SIG-M5 (cell line): Measurements from ENCODE around the gene ERGIC3.

Experiments
- DNase-seq: peaks from one replicate; lab custom pipeline; 2025; lab: John Stamatoyannopoulos, UW

Gene ERGIC3

GRCh38 chr20:35561671-35562070 is 19.8 kb downstream of the ERGIC3 start:
- no peak for DNase-seq

GRCh38 chr20:35562541-35563110 is 20.7 kb downstream of the ERGIC3 start:
- no peak for DNase-seq

- no peak for DNase-seq
Measured at GRCh38 chr20:35563834-35564233, 22.0 kb downstream of the ERGIC3 start.

GRCh38 chr20:35564905-35565304 is 23.0 kb downstream of the ERGIC3 start:
- no peak for DNase-seq

- DNase-seq, result no peak
Measured at GRCh38 chr20:35568645-35569044, 26.8 kb downstream of the ERGIC3 start.

GRCh38 chr20:35571555-35571954 is 29.7 kb downstream of the ERGIC3 start:
- no peak for DNase-seq

- DNase-seq, result no peak
Measured at GRCh38 chr20:35572838-35573237, 31.0 kb downstream of the ERGIC3 start.

- DNase-seq, result no peak
Measured at GRCh38 chr20:35575958-35576357, 34.1 kb downstream of the ERGIC3 start.

- DNase-seq, result no peak
Measured at GRCh38 chr20:35576816-35577215, 34.9 kb downstream of the ERGIC3 start.

- no peak for DNase-seq
Measured at GRCh38 chr20:35578469-35578868, 36.6 kb downstream of the ERGIC3 start.

GRCh38 chr20:35579196-35579595 is 37.3 kb downstream of the ERGIC3 start:
- no peak for DNase-seq

GRCh38 chr20:35582131-35582530 is 40.3 kb downstream of the ERGIC3 start:
- no peak for DNase-seq

GRCh38 chr20:35582741-35583404 is 41.0 kb downstream of the ERGIC3 start:
- no peak for DNase-seq

GRCh38 chr20:35583636-35584560 is 42.0 kb downstream of the ERGIC3 start:
- DNase-seq, result no peak

- no peak for DNase-seq
Measured at GRCh38 chr20:35586751-35587425, 45.0 kb downstream of the ERGIC3 start.

GRCh38 chr20:35587436-35587835 is 45.6 kb downstream of the ERGIC3 start:
- DNase-seq, result no peak

GRCh38 chr20:35588397-35588796 is 46.5 kb downstream of the ERGIC3 start:
- no peak for DNase-seq

- no peak for DNase-seq
Measured at GRCh38 chr20:35592339-35592974, 50.6 kb downstream of the ERGIC3 start.

- no peak for DNase-seq
Measured at GRCh38 chr20:35595456-35595855, 53.6 kb downstream of the ERGIC3 start.

- DNase-seq, result no peak
Measured at GRCh38 chr20:35595901-35596300, 54.0 kb downstream of the ERGIC3 start.

- no peak for DNase-seq
Measured at GRCh38 chr20:35597186-35597585, 55.3 kb downstream of the ERGIC3 start.

GRCh38 chr20:35598476-35598875 is 56.6 kb downstream of the ERGIC3 start:
- DNase-seq, result no peak
